ENCODE measurements around the gene ACTN4.

- TF ChIP-seq, protein P1, sequence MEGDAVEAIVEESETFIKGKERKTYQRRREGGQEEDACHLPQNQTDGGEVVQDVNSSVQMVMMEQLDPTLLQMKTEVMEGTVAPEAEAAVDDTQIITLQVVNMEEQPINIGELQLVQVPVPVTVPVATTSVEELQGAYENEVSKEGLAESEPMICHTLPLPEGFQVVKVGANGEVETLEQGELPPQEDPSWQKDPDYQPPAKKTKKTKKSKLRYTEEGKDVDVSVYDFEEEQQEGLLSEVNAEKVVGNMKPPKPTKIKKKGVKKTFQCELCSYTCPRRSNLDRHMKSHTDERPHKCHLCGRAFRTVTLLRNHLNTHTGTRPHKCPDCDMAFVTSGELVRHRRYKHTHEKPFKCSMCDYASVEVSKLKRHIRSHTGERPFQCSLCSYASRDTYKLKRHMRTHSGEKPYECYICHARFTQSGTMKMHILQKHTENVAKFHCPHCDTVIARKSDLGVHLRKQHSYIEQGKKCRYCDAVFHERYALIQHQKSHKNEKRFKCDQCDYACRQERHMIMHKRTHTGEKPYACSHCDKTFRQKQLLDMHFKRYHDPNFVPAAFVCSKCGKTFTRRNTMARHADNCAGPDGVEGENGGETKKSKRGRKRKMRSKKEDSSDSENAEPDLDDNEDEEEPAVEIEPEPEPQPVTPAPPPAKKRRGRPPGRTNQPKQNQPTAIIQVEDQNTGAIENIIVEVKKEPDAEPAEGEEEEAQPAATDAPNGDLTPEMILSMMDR (IDR thresholded peaks at IDR 0.05; ENCODE audit: low read depth, low read length): no peak
- TF ChIP-seq EZH2phosphoT487 (IDR thresholded peaks at IDR 0.05; ENCODE audit: low read depth): no peak
Measured at GRCh38 chr19:38695317-38695683, 47.9 kb downstream of the ACTN4 start.

All from OCI-LY3 (cell line).